ENCODE measurements around the gene HOXA7.
A peak's percentile ranks its signal among the peaks of the same experiment; 100 is the strongest.

Gene HOXA7

GRCh38 chr7:27158436-27159265, 2.2 kb upstream of the HOXA7 start:
- peak; percentile 48 for DNase-seq

GRCh38 chr7:27157702-27158431, 1.4 kb upstream of the HOXA7 start:
- peak; percentile 49 for DNase-seq

- DNase-seq = peak; percentile 41
These were observed 634 bp upstream of the HOXA7 start for GRCh38 chr7:27156916-27157701.

GRCh38 chr7:27155816-27156507, 513 bp downstream of the HOXA7 start:
- peak; percentile 61 for DNase-seq

GRCh38 chr7:27154901-27155815, 1.3 kb downstream of the HOXA7 start:
- DNase-seq = peak; percentile 88

GRCh38 chr7:27154369-27154768, 2.1 kb downstream of the HOXA7 start:
- DNase-seq = no peak

GRCh38 chr7:27153526-27153925, 2.9 kb downstream of the HOXA7 start:
- DNase-seq = no peak

- DNase-seq = peak; percentile 41
These were observed 3.5 kb downstream of the HOXA7 start for GRCh38 chr7:27152816-27153442.

- peak; percentile 65 for DNase-seq
These were observed 4.3 kb downstream of the HOXA7 start, which contains the start of gene HOXA3 for GRCh38 chr7:27151931-27152815. HOXA3 (minus strand) TSS chr7:27152583; CDS start chr7:27110640, 41,943 bp downstream.

- DNase-seq = no peak
These were observed 5.0 kb downstream of the HOXA7 start for GRCh38 chr7:27151341-27151930.

GRCh38 chr7:27150568-27151340, 5.7 kb downstream of the HOXA7 start:
- peak; percentile 87 for DNase-seq

GRCh38 chr7:27149842-27150567, 6.5 kb downstream of the HOXA7 start:
- DNase-seq = no peak

- peak; percentile 52 for DNase-seq
These were observed 7.5 kb downstream of the HOXA7 start for GRCh38 chr7:27148756-27149641.

- peak; percentile 62 for DNase-seq
These were observed 8.3 kb downstream of the HOXA7 start for GRCh38 chr7:27148031-27148755.

- DNase-seq = peak; percentile 58
These were observed 9.1 kb downstream of the HOXA7 start, which contains the start of gene HOXA6 for GRCh38 chr7:27147199-27148030. HOXA6 (minus strand) TSS chr7:27147774; CDS start chr7:27147749, 25 bp downstream.

Data from islet precursor cell (in vitro differentiated cells).